NCI-H2029 (cell line): Measurements from ENCODE around the gene ANKEF1.

ENCODE experiments used
- DNase-seq: peaks from one replicate; lab custom pipeline; 2025; lab: John Stamatoyannopoulos, UW

The ANKEF1 gene

GRCh38 chr20:10089871-10090587 lies 55.2 kb downstream of the ANKEF1 start:
- DNase-seq = no peak

DNA sequence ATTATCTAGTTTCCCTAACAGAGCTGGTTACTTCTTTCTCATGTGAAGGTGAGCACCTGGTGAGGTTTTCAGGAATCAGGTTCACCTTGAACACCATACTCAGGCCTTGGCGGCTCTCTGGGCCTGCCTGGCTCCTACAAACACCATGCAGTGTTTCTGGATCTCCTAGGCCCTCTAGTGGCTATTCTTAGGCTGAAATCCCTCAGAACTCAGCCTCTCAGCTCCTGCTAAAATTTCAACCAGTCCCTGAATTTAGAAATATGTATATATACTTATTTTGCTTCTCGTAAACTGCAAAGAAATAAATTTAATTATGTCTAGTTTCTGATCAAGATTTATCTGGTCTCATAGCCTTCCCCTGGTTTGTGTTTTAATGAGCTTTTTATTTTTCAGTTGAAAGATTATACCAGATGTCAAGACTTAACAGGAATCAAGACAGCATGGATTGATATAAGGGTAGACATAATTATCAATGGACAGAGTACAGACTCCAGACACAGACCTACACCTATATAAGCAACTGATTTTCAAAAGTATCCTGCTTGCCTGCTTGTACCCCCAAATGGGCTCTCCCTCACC lies 55.9 kb downstream of the ANKEF1 start:
- peak; percentile 49 for DNase-seq

GRCh38 chr20:10093087-10093591 lies 58.4 kb downstream of the ANKEF1 start:
- no peak for DNase-seq

GRCh38 chr20:10094566-10095173 lies 59.9 kb downstream of the ANKEF1 start:
- no peak for DNase-seq

- DNase-seq = no peak
Observed at GRCh38 chr20:10096790-10097189, 62.0 kb downstream of the ANKEF1 start.

- no peak for DNase-seq
Observed at GRCh38 chr20:10105046-10105445, 70.3 kb downstream of the ANKEF1 start.
